Dermis blood vessel endothelial cell (primary cell): Measurements from ENCODE around the gene TM4SF18. TPM values are rescaled to one million over a fixed set of nuclear protein-coding genes. Genes with fewer than 3 reads are reported as not detected.

Experiments used
- DNase-seq: peaks from one replicate; pipeline ENCODE4 v3.0.0; 2010
- total RNA-seq: library from RNA; depleted of rRNA; stranded (reverse); fragments of >200 nt; gene quantifications from 2 replicates; pipeline ENCODE4 v1.2.3, GENCODE V29; 2014

Gene TM4SF18
- total RNA-seq, 1 donor from 2014 or later = 363 TPM

- no peak for DNase-seq
Observed at GRCh38 chr3:149283401-149283800, 50.0 kb downstream of the TM4SF18 start.

GRCh38 chr3:149282836-149283235, 50.6 kb downstream of the TM4SF18 start:
- DNase-seq = no peak

GRCh38 chr3:149282322-149282721, 51.1 kb downstream of the TM4SF18 start:
- DNase-seq = no peak

GRCh38 chr3:149280671-149281349, 52.6 kb downstream of the TM4SF18 start:
- DNase-seq = no peak

- DNase-seq = no peak
Observed at GRCh38 chr3:149278911-149279310, 54.5 kb downstream of the TM4SF18 start.

- peak; percentile 84 for DNase-seq
Observed at GRCh38 chr3:149277331-149277813, 56.1 kb downstream of the TM4SF18 start.

- no peak for DNase-seq
Observed at GRCh38 chr3:149276619-149277018, 56.8 kb downstream of the TM4SF18 start.

GRCh38 chr3:149274220-149274619, 59.2 kb downstream of the TM4SF18 start:
- DNase-seq = peak; percentile 43

- peak; percentile 93 for DNase-seq
Observed at GRCh38 chr3:149273096-149273751, 60.2 kb downstream of the TM4SF18 start.

GRCh38 chr3:149271669-149272068, 61.8 kb downstream of the TM4SF18 start:
- DNase-seq = no peak

GRCh38 chr3:149270180-149270579, 63.3 kb downstream of the TM4SF18 start:
- DNase-seq = no peak

GRCh38 chr3:149269687-149270086, 63.7 kb downstream of the TM4SF18 start:
- DNase-seq = no peak

Other genes starting within 250 kb of the TM4SF18 start
- gene HLTF, start 247.1 kb downstream of the TM4SF18 start, total RNA-seq = 26.7 and 30.9 TPM in 2 replicates
- 20.5 and 22.3 TPM in 2 replicates for gene HPS3, start 204.0 kb downstream of the TM4SF18 start, total RNA-seq
- gene CP, start 111.8 kb downstream of the TM4SF18 start, total RNA-seq = 0.70 and 1.0 TPM in 2 replicates
- 921 and 1,047 TPM in 2 replicates for gene TM4SF1, start 44.0 kb upstream of the TM4SF18 start, total RNA-seq
- gene TM4SF4, start 141.1 kb upstream of the TM4SF18 start, total RNA-seq = not detected in 2 replicates